ENCODE data around the gene PGLYRP3.

PGLYRP3 gene, protein sequence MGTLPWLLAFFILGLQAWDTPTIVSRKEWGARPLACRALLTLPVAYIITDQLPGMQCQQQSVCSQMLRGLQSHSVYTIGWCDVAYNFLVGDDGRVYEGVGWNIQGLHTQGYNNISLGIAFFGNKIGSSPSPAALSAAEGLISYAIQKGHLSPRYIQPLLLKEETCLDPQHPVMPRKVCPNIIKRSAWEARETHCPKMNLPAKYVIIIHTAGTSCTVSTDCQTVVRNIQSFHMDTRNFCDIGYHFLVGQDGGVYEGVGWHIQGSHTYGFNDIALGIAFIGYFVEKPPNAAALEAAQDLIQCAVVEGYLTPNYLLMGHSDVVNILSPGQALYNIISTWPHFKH

GRCh38 chr1:153312570-153313186 is at the start of gene PGLYRP3:
Gene PGLYRP3 (minus strand): TSS chr1:153312952. CDS start chr1:153310665, 2,287 bp downstream.
- no peak for DNase-seq (ENCODE audit: low spot score)

DNA sequence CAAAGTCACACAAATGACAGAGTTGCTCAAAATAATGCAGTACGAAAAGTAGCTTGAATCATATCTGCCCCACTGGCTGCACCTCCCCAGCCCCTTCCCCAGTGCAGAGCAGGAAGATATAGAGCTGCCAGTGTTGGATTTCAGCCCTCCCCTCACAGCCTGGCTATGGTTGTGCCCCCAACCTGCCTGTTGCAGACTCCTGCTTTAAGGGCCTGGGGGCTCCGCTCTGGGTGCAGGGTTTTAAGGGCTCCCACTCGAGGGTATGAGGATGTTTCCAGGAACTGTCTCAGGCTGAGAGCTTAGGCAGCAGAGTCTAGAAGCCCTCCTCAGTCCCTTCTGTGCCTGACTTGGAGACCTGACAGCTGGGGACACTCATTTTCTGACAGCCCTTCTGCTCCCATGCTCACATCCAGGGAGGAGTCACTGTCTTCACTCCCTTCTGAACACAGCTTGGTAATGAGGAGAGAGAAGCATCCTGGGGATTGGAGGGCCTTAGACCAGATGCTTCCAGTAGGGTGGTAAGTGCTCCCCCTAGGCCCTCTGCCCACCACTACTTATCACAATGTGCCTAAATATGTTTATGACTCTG is 49.5 kb upstream of the PGLYRP3 start:
- no peak for DNase-seq (ENCODE audit: low spot score)

GRCh38 chr1:153361480-153362109 is 48.8 kb upstream of the PGLYRP3 start:
- no peak for DNase-seq (ENCODE audit: low spot score)

DNA sequence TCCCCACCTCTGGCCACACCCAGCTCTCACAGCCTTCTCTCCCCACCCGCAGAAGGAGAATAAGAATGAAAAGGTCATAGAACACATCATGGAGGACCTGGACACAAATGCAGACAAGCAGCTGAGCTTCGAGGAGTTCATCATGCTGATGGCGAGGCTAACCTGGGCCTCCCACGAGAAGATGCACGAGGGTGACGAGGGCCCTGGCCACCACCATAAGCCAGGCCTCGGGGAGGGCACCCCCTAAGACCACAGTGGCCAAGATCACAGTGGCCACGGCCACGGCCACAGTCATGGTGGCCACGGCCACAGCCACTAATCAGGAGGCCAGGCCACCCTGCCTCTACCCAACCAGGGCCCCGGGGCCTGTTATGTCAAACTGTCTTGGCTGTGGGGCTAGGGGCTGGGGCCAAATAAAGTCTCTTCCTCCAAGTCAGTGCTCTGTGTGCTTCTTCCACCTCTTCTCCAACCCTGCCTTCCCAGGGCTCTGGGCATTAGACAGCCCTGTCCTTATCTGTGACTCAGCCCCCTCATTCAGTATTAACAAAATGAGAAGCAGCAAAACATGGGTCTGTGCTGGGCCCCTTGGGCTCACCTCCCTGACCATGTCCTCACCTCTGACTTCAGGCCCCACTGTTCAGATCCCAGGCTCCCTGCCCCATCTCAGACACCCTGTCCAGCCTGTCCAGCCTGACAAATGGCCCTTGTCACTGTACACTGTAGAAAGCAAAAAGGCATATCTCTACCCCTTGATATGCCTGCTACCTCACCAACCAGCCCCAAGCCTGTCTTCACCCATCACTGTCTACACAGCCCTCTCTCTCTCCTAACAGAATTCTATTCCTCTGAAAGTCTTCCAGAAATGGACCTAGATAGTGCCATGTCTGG is 48.1 kb upstream of the PGLYRP3 start:
- no peak for DNase-seq (ENCODE audit: low spot score)

- no peak for DNase-seq (ENCODE audit: low spot score)
These were observed 47.4 kb upstream of the PGLYRP3 start for GRCh38 chr1:153360190-153360589.

DNA sequence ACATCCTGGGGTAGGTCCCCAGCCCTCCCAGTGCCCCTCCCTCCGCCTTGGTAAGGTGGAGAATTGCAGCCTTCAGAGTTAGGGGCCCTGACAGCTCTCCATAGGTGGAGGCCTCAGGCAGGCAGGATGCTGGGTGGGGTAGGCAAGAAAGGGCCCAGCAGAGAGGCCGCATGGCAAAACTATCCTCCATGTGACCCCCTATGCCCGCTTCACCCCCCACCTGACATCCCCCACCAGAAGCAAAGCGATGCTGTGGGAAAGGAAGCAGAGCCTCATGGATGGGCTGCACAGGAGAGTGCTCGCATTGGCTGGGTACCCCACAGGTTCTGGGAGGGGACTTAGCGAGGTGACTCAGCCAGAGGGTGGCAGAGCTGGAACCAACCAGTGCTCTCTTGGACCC is 46.5 kb upstream of the PGLYRP3 start:
- DNase-seq (ENCODE audit: low spot score) = peak; percentile 31

DNA sequence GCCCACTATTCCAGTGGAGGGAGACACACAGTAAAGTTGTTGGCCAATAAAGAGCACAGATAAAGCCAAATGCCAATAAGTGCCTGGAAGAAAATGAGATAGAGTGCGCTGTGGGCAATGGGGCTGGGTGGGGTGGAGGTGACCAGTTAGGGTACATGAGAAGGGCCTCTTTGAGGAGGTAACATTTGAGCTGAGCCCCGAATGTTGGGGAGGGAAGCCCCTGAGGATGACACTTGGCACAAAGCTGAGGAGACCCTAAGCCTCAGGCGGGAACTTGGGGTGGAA is 45.9 kb upstream of the PGLYRP3 start:
- no peak for DNase-seq (ENCODE audit: low spot score)

- peak; percentile 35 for DNase-seq (ENCODE audit: low spot score)
These were observed 45.3 kb upstream of the PGLYRP3 start, which contains the start of gene S100A9 for GRCh38 chr1:153357853-153358690. Gene S100A9 (plus strand): TSS chr1:153357854. CDS start chr1:153358284, 430 bp downstream.

GRCh38 chr1:153357076-153357852 is 44.5 kb upstream of the PGLYRP3 start:
- DNase-seq (ENCODE audit: low spot score) = peak; percentile 16

GRCh38 chr1:153356392-153357075 is 43.8 kb upstream of the PGLYRP3 start:
- DNase-seq (ENCODE audit: low spot score) = peak; percentile 23

GRCh38 chr1:153355445-153356071 is 42.8 kb upstream of the PGLYRP3 start:
- peak; percentile 65 for DNase-seq (ENCODE audit: low spot score)

GRCh38 chr1:153354515-153355193 is 41.9 kb upstream of the PGLYRP3 start:
- DNase-seq (ENCODE audit: low spot score) = no peak

DNA sequence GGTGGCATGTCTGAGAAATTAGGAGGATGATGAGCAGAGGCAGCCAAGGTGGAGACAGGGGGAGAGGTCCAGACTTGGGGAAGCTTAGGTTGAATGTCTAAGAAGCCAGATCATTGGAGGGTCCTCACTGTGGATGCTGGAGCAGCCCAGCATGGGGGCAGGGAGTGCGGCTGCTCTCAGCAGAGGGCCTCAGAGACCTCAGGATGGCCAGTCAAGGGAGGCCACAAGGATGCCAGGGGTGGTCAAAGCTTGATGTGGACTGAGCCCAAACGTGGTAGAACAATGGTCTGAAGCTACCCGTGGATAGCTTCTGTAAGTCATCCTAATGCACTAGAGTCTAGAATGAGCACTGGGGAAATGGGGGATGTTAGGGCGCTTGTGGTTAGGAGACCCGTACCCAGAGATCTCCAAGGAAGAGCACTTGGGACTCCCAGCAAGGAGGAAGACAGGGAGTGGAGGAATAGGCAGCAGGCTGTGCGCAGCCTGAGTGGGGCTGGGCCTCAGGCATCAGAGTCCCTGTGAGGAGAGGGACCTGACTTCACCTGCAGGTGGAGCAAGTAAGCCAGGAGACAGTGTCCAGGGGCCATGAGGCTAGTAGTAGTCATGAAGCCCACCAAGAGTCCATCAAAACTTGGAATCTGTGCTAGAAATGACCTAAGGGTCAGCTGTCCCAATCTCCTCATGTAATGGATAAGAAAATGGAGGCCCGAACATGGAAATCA is 40.6 kb upstream of the PGLYRP3 start:
- peak; percentile 59 for DNase-seq (ENCODE audit: low spot score)

GRCh38 chr1:153352523-153352922 is 39.8 kb upstream of the PGLYRP3 start:
- DNase-seq (ENCODE audit: low spot score) = peak; percentile 68

GRCh38 chr1:153350321-153350957 is 37.7 kb upstream of the PGLYRP3 start:
- DNase-seq (ENCODE audit: low spot score) = peak; percentile 22

DNA sequence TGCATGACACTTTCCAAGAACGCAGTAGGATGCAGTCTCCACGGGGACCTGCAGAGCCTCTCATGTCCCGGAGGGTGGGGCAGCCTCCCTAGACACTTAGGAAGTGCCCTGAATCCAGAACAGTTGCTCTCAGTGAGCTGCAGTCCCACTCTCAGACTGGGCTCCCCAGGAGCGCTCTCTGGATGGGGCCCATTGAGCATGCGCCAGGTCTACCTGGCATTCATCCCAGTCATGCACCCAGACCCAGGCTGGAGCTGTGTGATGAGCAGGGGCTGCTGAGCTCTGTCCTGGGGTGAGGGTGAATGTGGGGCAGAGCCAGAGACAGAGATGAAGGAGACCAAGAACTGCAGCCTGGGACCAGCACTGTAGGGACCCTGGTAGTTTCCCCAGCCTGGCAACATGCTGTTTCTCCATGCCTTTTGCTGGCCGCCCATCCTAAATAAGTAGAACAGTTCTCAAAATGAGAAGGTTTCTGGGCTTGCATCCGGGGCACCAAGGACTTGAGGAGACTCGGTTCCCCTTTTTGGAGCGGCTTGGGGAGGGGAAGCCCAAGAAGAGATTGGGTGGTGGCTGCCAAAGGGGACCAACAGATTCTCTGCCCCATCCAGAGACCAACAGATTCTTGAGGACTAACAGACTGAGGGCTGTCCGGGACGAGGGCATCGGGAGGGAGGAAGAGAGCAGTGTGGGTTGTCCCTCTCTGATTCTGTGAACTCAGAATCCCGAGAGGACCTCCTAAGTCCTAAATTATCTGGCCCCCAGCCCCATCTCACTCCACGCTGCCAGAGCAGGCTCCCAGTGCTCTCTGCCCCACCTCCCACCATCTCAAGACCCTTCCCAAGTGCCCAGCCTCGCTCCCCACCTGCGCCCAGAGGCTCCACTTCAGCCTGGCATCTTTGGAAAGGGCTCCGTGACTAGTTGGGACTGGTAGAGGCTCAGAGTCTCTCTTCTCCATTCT is 36.9 kb upstream of the PGLYRP3 start:
- peak; percentile 33 for DNase-seq (ENCODE audit: low spot score)
